Measurements from ENCODE around the gene GPC4. TPM values are rescaled to one million over a fixed set of nuclear protein-coding genes. Genes with fewer than 3 reads are reported as not detected.

Gene GPC4
- total and polyA plus RNA-seq, 10 of the 15 experiments (the other 5 are each of a cell fraction or from before 2014, with no cell fraction given), result 0.04 to 5.8 (median 0.13) TPM

DNA sequence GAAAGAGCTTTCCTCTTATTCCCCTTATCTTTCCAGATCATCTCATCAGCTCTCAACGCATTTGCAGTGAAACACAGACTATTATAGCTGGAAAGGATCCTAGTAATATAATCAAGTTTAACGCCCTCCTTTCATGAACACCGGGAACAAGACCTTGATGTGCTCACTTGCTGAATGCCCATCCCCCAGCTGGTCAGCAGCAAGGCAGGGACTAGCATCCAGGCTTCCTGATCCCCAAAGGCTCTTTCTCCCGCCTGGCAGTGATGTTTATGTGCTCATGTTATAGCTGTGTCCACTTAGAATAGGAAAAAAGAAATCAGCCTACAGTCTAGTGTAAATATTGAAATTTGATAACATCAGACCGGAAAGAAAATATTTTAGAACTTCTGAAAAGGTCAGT, 24.6 kb downstream of the GPC4 start:
- CTCF ChIA-PET, result interaction anchor here (1.0 to 3.1 kb wide), 12 partner anchors 9 to 278 kb away, joined by 3 to 11 read pairs (median 4); no protein-coding TSS in a partner anchor
- Histone ChIP-seq H3K4me2 (ENCODE audit: control insufficient read depth, insufficient read depth) (no peak overlapping the region), H3K9ac (ENCODE audit: control insufficient read depth, insufficient read depth, low read length) (no peak overlapping the region), H3K4me1 (ENCODE audit: control insufficient read depth, insufficient read depth, low read length) (no peaks in the 10 kb centered on the region), H3K4me3 (no peak overlapping the region), H4K20me1 (ENCODE audit: control insufficient read depth, insufficient read depth) (no peaks in the 10 kb centered on the region), H3K79me2 (ENCODE audit: control insufficient read depth, insufficient read depth, low read length) (no peaks in the 10 kb centered on the region), H3K36me3 (ENCODE audit: control insufficient read depth in 2 of 2, insufficient read depth in 2 of 2, low read length in 1 of 2) (no peaks in the 10 kb centered on the region), H3K27me3 (replicated peaks in 1 of 2; ENCODE audit: control insufficient read depth in 2 of 2, insufficient read depth in 2 of 2, low read length in 1 of 2) (no peaks in the 10 kb centered on the region), H3K9me3 (replicated peaks; ENCODE audit: control insufficient read depth, insufficient read depth, low read length) (no peaks in the 10 kb centered on the region), H2AFZ (ENCODE audit: control insufficient read depth, low read depth, low read length) (no peak overlapping the region), H3K27ac (ENCODE audit: control insufficient read depth, insufficient read depth) (no peak overlapping the region)
- TF ChIP-seq MEF2B (IDR thresholded peaks at IDR 0.05; ENCODE audit: partially characterized antibody, poor library complexity, severe bottlenecking) (no peak), BRCA1 (IDR thresholded peaks at IDR 0.05; ENCODE audit: low read depth, low read length) (no peak), PAX8 (IDR thresholded peaks at IDR 0.05) (no peak), JUNB (IDR thresholded peaks at IDR 0.05) (no peak), MTA3 (IDR thresholded peaks at IDR 0.05; ENCODE audit: borderline replicate concordance, low read length) (no peak), ZNF24 (IDR thresholded peaks at IDR 0.05) (no peak), NRF1 (conservative IDR thresholded peaks at IDR 0.05; ENCODE audit: low read depth, low read length) (no peak), ATF7 (IDR thresholded peaks at IDR 0.05; ENCODE audit: low read depth) (no peak), MYC (IDR thresholded peaks at IDR 0.05; ENCODE audit: insufficient read depth, insufficient read length, insufficient replicate concordance, low read length, severe bottlenecking) (no peak)
- TF ChIP-seq, protein P1, sequence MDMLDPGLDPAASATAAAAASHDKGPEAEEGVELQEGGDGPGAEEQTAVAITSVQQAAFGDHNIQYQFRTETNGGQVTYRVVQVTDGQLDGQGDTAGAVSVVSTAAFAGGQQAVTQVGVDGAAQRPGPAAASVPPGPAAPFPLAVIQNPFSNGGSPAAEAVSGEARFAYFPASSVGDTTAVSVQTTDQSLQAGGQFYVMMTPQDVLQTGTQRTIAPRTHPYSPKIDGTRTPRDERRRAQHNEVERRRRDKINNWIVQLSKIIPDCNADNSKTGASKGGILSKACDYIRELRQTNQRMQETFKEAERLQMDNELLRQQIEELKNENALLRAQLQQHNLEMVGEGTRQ (IDR thresholded peaks at IDR 0.05; ENCODE audit: borderline replicate concordance, low read depth, low read length), result no peak
- 4% methylated on average over 5 of the region's 5 CpGs for WGBS (ENCODE audit: insufficient coverage, insufficient replicate concordance, low lambda C conversion rate, missing lambda C conversion rate)
- DNase-seq (ENCODE audit: low read depth, low spot score) (no peak), ATAC-seq (no peak), FAIRE-seq (no peak)
- BruUV-seq (replicated peaks), result no TSS peak
- intact Hi-C loops (cut with micrococcal nuclease; ENCODE audit: unreplicated experiment), result no loop called here
- POLR2A ChIA-PET, result interaction anchor here (1.1 to 3.6 kb wide), 9 partner anchors 9 to 50 kb away, joined by 3 to 18 read pairs (median 6); no protein-coding TSS in a partner anchor
- SMC1A ChIA-PET (ENCODE audit: uncharacterized antibody, unreplicated experiment), result interaction anchor here (1.0 to 5.0 kb wide), 19 partner anchors 9 to 67 kb away, joined by 3 to 38 read pairs (median 6); partner anchors contain the start of gene GPC4
- RAD21 ChIA-PET (ENCODE audit: unreplicated experiment), result interaction anchor here (0.8 to 3.4 kb wide), 14 partner anchors 9 to 274 kb away, joined by 3 to 15 read pairs (median 6); no protein-coding TSS in a partner anchor
- in situ Hi-C loops (cut with MboI), result no loop called here
